ENCODE data around the gene MED9. TPM values are rescaled to one million over a fixed set of nuclear protein-coding genes. Genes with fewer than 3 reads are reported as not detected.

MED9 gene
- total RNA-seq, 6 donors from 2014 or later, result 8.5 to 31.4 (median 13.9) TPM

DNA sequence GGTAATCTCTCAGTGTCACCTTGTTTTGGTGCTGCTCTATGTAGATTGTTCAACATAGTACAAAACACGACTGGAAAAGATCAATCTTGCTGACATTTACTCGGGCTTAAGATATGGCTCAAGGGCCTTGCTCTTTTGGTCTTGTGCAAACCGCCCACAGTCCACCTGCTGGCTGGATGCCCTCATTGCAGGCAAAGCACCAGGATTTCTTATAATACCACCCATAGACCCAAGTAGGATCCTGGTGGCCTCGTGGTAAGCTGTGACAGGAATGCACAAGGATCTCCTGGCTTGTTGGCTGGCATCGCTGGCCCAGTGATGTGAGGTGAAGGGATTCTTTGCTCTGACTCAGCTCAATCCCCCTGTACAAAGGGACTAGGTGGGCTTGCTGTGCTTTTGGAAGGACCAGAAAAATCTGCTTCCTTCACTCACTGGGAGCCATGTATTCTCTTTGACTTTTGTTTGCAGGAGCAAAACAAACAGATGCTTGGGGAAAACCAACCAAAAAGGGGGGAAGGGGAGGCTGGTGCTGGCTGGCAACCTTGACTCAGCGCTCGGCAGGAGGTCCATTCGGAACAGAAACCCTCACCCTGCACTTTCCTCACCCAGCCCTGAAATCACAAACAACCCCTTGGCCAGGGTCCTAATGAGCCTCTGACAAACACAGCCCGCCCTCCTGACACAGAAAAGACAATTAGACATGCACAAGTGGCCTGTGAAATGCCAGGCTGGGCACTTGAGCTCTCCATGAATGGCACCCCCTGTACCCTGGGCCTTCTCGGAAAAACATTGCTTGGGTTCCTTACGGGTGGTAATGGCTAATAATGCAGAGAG lies 36.6 kb upstream of the MED9 start:
- no peaks in the 10 kb centered on the region for H3K36me3 ChIP-seq
- WGBS, 2 donors, result 49 to 56% methylated on average over 11 of the region's 11 CpGs
- H3K27me3 ChIP-seq, result no peaks in the 10 kb centered on the region
- peaks cover 0 to 18% (median 8%) of the 10 kb centered on the region in 4 donors for H3K4me1 ChIP-seq
- no peak overlapping the region for H3K4me3 ChIP-seq
- no peaks in the 10 kb centered on the region for H3K9me3 ChIP-seq
- ATAC-seq (ENCODE audit: low FRiP score in 2 of 2), result peak; percentile 60 to 80
- TF ChIP-seq POLR2AphosphoS5 (IDR thresholded peaks at IDR 0.05) (peak in 1 of 2 donors; percentile 38), EP300 (IDR thresholded peaks at IDR 0.05) (peak; percentile 30 to 96 (median 82)), POLR2A (IDR thresholded peaks at IDR 0.05) (peak in 1 of 4 donors; percentile 26)
- TF ChIP-seq, protein P1, sequence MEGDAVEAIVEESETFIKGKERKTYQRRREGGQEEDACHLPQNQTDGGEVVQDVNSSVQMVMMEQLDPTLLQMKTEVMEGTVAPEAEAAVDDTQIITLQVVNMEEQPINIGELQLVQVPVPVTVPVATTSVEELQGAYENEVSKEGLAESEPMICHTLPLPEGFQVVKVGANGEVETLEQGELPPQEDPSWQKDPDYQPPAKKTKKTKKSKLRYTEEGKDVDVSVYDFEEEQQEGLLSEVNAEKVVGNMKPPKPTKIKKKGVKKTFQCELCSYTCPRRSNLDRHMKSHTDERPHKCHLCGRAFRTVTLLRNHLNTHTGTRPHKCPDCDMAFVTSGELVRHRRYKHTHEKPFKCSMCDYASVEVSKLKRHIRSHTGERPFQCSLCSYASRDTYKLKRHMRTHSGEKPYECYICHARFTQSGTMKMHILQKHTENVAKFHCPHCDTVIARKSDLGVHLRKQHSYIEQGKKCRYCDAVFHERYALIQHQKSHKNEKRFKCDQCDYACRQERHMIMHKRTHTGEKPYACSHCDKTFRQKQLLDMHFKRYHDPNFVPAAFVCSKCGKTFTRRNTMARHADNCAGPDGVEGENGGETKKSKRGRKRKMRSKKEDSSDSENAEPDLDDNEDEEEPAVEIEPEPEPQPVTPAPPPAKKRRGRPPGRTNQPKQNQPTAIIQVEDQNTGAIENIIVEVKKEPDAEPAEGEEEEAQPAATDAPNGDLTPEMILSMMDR (IDR thresholded peaks at IDR 0.05), result peak; percentile 38 to 77 (median 54)
- peak in 1 of 2 donors; percentile 77 for DNase-seq
- H3K27ac ChIP-seq, result peak overlapping the region; percentile 3 to 82 (median 64)

GRCh38 chr17:17440938-17441675 lies 35.7 kb upstream of the MED9 start:
- Histone ChIP-seq H3K36me3 (no peaks in the 10 kb centered on the region), H3K4me3 (no peak overlapping the region), H3K4me1 (peaks cover 0 to 25% (median 15%) of the 10 kb centered on the region in 4 donors), H3K27me3 (no peaks in the 10 kb centered on the region), H3K9me3 (no peaks in the 10 kb centered on the region), H3K27ac (peak overlapping the region; percentile 44 to 82 (median 64))
- 89 to 93% methylated on average over 11 of the region's 11 CpGs for WGBS, 2 donors
- TF ChIP-seq POLR2A (IDR thresholded peaks at IDR 0.05) (no peak), EP300 (IDR thresholded peaks at IDR 0.05) (no peak)
- ATAC-seq (ENCODE audit: low FRiP score in 2 of 2) (no peak), DNase-seq (no peak)

GRCh38 chr17:17443173-17443572 lies 33.6 kb upstream of the MED9 start:
- H3K36me3 ChIP-seq, result no peaks in the 10 kb centered on the region
- TF ChIP-seq, protein P1 (IDR thresholded peaks at IDR 0.05), result no peak
- TF ChIP-seq EP300 (IDR thresholded peaks at IDR 0.05) (peak in 1 of 4 donors; percentile 54), POLR2AphosphoS5 (IDR thresholded peaks at IDR 0.05) (no peak), POLR2A (IDR thresholded peaks at IDR 0.05) (peak in 1 of 4 donors; percentile 23)
- WGBS, 2 donors, result 33 to 38% methylated on average over 8 to 10 of the region's 14 CpGs
- H3K4me1 ChIP-seq, result peaks cover 5 to 34% (median 20%) of the 10 kb centered on the region in 4 donors
- H3K9me3 ChIP-seq, result no peaks in the 10 kb centered on the region
- no peak for ATAC-seq (ENCODE audit: low FRiP score in 2 of 2)
- no peaks in the 10 kb centered on the region for H3K27me3 ChIP-seq
- no peak overlapping the region for H3K4me3 ChIP-seq
- peak overlapping the region in 3 of 4 donors; percentile 40 to 70 (median 61) for H3K27ac ChIP-seq
- peak in 1 of 2 donors; percentile 87 for DNase-seq

- Histone ChIP-seq H3K4me3 (no peak overlapping the region), H3K4me1 (peaks cover 5 to 24% (median 17%) of the 10 kb centered on the region in 4 donors), H3K27me3 (no peaks in the 10 kb centered on the region), H3K9me3 (no peaks in the 10 kb centered on the region), H3K27ac (peak overlapping the region in 1 of 4 donors; percentile 67), H3K36me3 (no peaks in the 10 kb centered on the region)
- no peak for TF ChIP-seq EP300 (IDR thresholded peaks at IDR 0.05)
- no peak for TF ChIP-seq POLR2AphosphoS5 (IDR thresholded peaks at IDR 0.05)
- TF ChIP-seq, protein P1 (IDR thresholded peaks at IDR 0.05), result no peak
- TF ChIP-seq POLR2A (IDR thresholded peaks at IDR 0.05), result no peak
- WGBS, 2 donors, result 76 to 77% methylated on average over 7 to 8 of the region's 8 CpGs
- ATAC-seq (ENCODE audit: low FRiP score in 2 of 2) (no peak), DNase-seq (no peak)
These were observed 31.4 kb upstream of the MED9 start for GRCh38 chr17:17445296-17445924.

Measured in upper lobe of left lung (tissue), 6 donors.